GM12801 (cell line): Measurements from ENCODE around the gene IFNB1.

ENCODE experiments used
- CTCF ChIP-seq: IDR thresholded peaks from one replicate; pipeline ENCODE4 v1.5.1; 2011; ENCODE audit warnings: control low read depth; ENCODE audit not compliant: insufficient read length; ENCODE audit errors: extremely low read depth

Gene IFNB1

DNA sequence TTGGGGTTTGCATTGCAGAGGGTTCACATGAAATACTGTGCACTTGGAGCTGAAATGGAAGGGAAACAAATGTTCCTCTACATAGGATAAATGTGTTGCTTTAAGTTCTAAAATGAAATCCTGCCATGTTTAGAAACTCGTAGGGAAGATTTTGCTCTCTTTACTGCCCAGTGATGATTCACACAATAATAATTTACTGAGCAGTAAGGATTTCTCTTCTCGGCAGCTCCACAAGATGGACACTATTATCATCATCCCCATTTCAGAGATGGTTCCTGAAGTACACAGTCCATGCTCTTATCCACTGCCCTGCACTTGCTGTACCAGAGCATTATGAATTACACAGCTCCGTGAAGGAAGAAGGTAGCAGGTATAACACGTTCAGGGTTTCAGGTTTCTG, 50.4 kb downstream of the IFNB1 start:
- no peak for TF ChIP-seq CTCF
